ENCODE data around the gene CMC1.

DNA sequence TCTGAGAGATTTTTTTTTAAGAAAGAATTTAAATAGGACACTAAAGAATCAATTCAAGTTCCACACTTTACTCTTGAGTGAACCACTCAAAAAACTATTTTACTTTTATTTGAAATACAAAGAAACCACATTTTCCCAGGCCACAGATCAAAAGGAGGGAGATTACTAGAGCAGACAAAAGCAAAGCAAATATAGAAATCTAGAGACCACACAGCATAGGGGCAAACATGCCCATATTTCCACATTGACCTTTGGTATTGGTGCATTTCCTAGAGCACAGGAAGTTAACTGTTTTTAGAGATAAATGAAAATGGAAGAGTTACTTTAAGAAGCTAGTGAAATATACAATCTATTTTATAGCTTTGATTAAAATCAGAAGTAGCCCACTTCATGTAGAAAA, 79.6 kb downstream of the CMC1 start:
- TF ChIP-seq, protein P1, sequence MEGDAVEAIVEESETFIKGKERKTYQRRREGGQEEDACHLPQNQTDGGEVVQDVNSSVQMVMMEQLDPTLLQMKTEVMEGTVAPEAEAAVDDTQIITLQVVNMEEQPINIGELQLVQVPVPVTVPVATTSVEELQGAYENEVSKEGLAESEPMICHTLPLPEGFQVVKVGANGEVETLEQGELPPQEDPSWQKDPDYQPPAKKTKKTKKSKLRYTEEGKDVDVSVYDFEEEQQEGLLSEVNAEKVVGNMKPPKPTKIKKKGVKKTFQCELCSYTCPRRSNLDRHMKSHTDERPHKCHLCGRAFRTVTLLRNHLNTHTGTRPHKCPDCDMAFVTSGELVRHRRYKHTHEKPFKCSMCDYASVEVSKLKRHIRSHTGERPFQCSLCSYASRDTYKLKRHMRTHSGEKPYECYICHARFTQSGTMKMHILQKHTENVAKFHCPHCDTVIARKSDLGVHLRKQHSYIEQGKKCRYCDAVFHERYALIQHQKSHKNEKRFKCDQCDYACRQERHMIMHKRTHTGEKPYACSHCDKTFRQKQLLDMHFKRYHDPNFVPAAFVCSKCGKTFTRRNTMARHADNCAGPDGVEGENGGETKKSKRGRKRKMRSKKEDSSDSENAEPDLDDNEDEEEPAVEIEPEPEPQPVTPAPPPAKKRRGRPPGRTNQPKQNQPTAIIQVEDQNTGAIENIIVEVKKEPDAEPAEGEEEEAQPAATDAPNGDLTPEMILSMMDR (IDR thresholded peaks at IDR 0.05): no peak
- no peak for TF ChIP-seq POLR2A (IDR thresholded peaks at IDR 0.05)

All from vagina (tissue), 2 donors.